HG02798 (cell line): Measurements from ENCODE around the gene SEC31B.

Source experiments
- ATAC-seq: cut with Tn5 transposase; IDR thresholded peaks from one replicate; pipeline ENCODE4 v1.9.1; 2021; ENCODE audit warnings: mild to moderate bottlenecking; ENCODE audit not compliant: unreplicated experiment, poor library complexity

SEC31B gene

DNA sequence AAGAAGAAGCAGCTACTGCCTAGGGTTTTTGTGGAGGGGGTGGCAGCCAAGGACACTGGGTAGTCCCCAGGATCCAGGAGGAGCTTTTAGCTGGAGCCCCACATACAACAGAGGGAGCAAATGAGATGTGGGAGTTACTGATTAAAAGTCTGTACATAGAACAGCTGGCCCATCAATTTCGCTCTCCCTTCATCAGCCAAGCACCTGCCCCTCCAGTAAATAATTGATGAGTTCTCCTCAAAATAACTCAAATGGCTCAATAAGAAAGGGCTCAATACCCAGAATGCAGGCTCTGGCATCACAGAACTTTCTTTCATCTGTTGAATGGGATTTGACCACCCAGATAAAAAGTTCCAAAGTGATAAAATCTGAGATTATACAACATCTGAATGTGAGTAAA, 72.0 kb downstream of the SEC31B start:
- ATAC-seq: no peak

- ATAC-seq: no peak
Measured at GRCh38 chr10:100446130-100446761, 73.4 kb downstream of the SEC31B start.

- ATAC-seq: no peak
Measured at GRCh38 chr10:100442548-100442947, 77.1 kb downstream of the SEC31B start.

DNA sequence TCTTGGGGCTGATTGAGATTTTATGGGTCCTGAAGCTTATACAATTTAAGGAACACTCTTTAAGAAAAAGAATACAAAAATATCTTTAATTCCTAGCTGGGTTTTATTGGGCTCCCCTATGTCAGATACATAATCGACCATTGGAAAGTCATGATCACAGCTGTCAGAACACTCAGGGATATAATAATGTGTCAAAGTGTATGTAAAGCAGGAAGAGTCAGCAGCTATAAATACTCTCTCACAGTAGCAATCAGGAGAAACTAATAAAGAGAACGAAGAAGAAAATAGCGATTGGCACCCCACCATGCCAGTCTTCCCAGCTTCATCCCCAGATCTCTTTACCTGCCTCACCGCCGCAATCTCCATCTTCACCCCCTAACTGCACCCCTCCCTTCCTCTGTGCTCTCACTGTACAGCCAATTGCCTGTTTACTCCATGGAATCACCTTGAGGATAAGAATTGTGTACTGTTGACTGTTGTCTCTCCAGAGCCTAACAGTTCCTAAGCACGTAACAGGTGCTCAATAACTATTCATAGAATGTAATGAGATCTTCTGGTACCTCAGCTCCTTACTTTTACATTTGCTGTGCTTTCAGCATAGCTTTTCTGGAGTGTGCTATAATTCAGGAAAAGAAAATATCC, 80.9 kb downstream of the SEC31B start:
- ATAC-seq: no peak
